Glomerular endothelial cell (primary cell): ENCODE results near the gene DAW1. TPM values are rescaled to one million over a fixed set of nuclear protein-coding genes. Genes with fewer than 3 reads are reported as not detected.
A peak's percentile ranks its signal among the peaks of the same experiment; 100 is the strongest.

Source experiments
- DNase-seq: peaks from one replicate; pipeline ENCODE4 v3.0.0-alpha.2; 2011; ENCODE audit warnings: low read depth, low spot score; ENCODE audit errors: extremely low read depth
- total RNA-seq: library from RNA; depleted of rRNA; stranded (reverse); fragments of >200 nt; gene quantifications from 2 replicates; pipeline ENCODE4 v1.2.3, GENCODE V29; 2015

Gene DAW1
- total RNA-seq, 1 donor from 2014 or later, result 0.58 TPM

GRCh38 chr2:227860221-227860641 lies 11.2 kb upstream of the DAW1 start:
- DNase-seq, result no peak

- no peak for DNase-seq
Measured at GRCh38 chr2:227861011-227861410, 10.4 kb upstream of the DAW1 start.

- DNase-seq, result peak; percentile 60
Measured at GRCh38 chr2:227862227-227862740, 9.1 kb upstream of the DAW1 start.

- DNase-seq, result peak; percentile 51
Measured at GRCh38 chr2:227862741-227863588, 8.5 kb upstream of the DAW1 start.

- DNase-seq, result no peak
Measured at GRCh38 chr2:227864161-227864756, 7.2 kb upstream of the DAW1 start.

- no peak for DNase-seq
Measured at GRCh38 chr2:227865291-227865690, 6.1 kb upstream of the DAW1 start.

GRCh38 chr2:227867386-227867785 lies 4.0 kb upstream of the DAW1 start:
- no peak for DNase-seq

- DNase-seq, result peak; percentile 60
Measured at GRCh38 chr2:227870710-227871374, 589 bp upstream of the DAW1 start.

GRCh38 chr2:227872676-227873075 lies 1.2 kb downstream of the DAW1 start:
- no peak for DNase-seq

- DNase-seq, result no peak
Measured at GRCh38 chr2:227876300-227876801, 4.9 kb downstream of the DAW1 start.

GRCh38 chr2:227877421-227878310 lies 6.2 kb downstream of the DAW1 start:
- DNase-seq, result no peak

GRCh38 chr2:227880460-227880859 lies 9.0 kb downstream of the DAW1 start:
- no peak for DNase-seq

GRCh38 chr2:227881866-227882517 lies 10.6 kb downstream of the DAW1 start:
- no peak for DNase-seq

- peak; percentile 58 for DNase-seq
Measured at GRCh38 chr2:227884511-227884947, 13.1 kb downstream of the DAW1 start.

- DNase-seq, result no peak
Measured at GRCh38 chr2:227886149-227886548, 14.7 kb downstream of the DAW1 start.

GRCh38 chr2:227888289-227888688 lies 16.9 kb downstream of the DAW1 start:
- no peak for DNase-seq

- no peak for DNase-seq
Measured at GRCh38 chr2:227889336-227889735, 17.9 kb downstream of the DAW1 start.

GRCh38 chr2:227890495-227891079 lies 19.2 kb downstream of the DAW1 start:
- peak; percentile 41 for DNase-seq

- DNase-seq, result no peak
Measured at GRCh38 chr2:227891673-227892072, 20.2 kb downstream of the DAW1 start.
